NCI-H2227 (cell line): ENCODE measurements around the gene CLIC1.

Experiments used
- DNase-seq: peaks from one replicate; lab custom pipeline; 2025; ENCODE audit not compliant: unreplicated experiment; lab: John Stamatoyannopoulos, UW

The CLIC1 gene

DNA sequence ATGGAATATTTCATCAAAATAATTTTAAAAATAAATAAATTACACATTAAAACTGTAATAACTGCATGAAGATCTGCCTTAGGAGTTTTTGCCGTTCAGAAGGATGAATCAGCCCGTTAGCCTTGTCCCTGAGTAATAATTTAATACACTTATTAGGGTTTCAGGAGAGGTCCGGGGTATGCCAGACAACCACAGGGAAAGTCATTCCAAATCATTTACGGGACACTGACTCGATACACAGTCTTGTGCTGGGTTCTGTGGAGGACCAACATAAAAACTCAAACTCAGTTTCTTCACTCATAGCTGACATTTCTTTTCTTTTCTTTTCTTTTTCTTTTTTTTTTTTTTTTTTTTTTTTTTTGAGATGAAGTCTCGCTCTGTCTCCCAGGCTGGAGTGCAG is 30.4 kb downstream of the CLIC1 start:
- no peak for DNase-seq

DNA sequence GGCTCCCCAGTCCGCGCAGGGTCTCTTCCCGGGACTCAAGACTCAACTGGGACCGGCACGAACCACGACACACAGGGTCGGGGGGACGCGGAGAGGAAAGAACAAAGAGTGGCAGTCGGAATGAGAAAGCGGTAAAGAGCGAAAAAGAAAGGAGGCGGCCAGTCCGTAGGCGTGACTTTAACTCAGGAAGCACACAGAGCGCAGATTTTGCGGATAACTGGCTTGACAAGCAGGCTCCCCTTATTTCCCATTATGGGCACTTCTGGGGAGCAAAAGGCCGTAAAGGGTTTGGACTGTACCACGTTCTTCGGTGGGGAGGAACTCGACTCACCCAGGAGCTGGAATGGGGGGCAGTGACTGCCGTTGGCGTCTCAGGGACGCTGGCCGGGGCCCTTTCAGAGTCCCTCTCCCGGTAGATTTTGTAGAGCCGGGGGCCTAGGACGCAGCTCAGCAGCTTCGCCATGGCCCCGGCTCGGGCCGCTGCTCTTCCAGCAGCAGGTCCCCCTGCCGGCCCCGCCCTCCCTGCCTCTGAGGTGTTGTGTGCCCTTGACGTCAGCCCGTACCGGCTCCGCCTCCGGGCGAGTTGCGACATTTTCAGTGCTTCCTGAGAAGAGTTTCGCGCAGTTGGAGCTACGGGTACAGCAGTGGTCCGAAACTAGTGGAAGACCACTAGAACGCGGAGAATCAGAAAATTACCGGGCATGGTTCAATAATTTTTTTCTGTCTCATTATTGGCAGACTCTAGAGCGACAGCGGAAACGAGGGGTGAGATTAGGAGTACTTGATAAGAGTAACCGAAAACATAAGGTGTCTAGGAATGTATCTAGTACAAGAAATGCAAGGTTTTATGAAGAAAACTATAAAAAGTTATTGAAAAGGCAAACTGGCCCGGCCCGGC is 33.3 kb downstream of the CLIC1 start, which contains the start of gene ABHD16A:
Gene ABHD16A (minus strand): TSS at position 506 of the 898 bp plus-strand sequence. CDS start 43 bp downstream, at position 463.
- DNase-seq: peak; percentile 98

DNA sequence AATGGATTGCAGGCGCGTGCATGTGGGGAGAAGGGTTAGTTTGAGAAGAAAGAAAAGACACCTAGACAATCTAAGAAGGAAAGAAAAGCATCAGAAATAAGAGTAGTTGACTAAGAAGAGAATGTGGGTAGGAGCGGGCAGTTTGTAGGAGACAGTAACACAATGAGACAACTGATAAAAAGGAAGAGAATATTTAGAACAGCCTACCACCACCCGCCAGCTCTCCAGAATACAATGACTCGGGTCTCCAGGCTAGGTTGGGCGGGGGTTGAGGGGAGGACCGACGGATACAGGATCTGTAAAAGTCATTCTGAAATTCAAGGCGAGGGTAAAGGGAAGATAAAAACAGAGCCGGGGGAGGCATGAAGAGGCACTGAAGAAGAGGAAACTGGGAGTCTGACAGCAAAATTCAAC is 33.9 kb downstream of the CLIC1 start:
- DNase-seq: no peak

DNA sequence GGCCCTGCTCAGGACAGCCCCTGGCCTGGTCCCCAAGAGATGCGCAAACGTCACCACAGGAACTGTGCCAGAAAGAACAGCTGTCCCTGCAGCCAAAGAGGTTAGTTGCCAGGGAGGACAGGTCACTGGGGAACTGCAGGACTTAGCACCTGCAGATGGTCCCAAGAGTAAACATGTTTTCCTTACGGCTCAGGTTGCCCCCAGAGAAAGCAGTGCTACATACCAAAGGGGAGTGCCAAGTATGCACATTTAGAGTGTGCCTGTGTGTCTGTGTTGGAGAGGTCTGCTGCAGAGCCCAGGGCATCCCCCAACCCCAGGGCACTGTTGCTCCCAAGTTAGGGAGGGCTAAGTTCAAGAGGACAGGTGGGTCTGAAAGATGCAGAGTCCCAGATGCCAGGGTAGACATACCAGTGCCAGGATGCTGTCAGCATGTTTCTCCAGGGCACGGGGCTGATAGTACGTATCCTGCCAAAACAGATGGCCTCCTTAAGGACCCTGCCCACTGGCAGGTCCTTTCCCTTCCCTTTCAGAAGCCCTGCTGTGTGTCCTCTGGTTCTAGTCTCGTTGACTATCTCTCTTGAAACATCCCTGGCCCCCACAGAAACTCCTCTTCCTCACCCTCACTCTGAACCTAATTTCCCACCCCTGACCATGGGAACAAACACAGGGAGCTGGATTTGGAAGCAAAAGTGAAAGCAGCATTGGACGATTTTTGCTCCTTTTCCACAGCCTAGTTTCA is 34.5 kb downstream of the CLIC1 start:
- DNase-seq: no peak

DNA sequence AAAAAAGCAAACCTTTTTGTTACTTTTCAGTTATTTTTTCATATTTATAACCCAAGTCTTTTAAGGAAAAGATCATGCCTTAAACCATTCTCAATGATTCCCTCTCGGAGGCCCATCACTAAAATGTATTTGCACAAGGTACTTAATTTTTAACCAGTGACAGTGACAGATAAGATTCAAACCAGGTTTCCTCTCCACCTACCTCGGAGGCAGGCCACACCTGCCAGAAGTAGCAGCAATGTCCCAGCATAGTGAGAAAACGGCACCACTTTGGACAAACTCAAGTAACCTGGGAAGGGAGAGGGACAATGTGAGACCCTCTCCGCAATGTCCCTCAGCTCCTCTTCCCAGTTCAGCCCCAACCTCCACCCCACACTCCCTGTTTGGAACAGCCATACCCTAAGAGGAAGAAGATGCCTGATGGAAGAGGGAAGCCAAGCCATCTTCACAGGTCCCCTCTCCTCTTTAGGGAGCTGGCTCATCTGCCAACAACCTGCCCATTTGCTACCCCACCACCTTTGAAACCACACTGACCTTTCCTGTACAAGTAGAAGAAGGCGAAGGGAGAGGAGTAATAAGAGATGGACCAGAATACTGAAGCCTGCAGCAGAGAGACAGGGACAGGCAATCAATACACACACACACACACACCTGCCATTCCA is 35.5 kb downstream of the CLIC1 start:
- DNase-seq: no peak

DNA sequence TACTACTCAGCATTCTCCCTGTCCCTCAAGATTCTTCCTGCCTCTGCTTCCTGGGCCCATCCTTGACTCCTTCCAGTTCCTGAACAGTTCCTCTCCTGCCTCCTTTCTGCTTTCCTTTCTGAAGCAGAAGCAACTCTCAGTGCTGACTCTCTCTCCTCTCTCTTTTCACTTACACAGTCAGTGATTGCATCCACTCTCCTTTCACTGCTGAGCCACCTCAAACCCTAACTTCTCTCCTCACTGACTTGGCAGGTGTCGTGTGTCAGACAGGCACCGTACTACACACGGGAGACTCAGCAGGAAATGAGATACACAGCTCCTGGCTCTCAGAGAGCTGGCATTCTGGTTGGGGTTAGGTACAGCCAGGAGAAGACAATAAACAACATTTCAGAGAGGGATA is 38.8 kb downstream of the CLIC1 start:
- DNase-seq: no peak

DNA sequence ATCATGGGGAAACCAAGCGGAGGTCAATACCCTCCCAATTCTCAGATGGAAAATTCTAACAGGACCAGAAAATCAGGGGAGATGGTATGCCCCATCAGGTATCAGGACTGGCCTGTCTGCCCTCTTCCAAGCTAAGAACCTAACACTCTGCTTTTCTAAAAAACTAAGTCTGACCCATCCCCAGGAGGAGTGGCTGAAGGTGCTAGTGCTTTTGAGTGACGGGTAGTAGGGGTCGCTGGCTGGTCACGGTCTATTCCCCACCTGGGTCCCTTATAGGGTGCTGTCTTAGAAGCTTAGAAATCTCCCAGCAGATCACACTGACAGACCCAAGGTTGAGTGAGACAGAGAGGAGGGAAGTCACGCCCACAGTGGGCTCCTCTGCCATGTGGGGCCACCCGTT is 42.8 kb downstream of the CLIC1 start:
- no peak for DNase-seq

DNA sequence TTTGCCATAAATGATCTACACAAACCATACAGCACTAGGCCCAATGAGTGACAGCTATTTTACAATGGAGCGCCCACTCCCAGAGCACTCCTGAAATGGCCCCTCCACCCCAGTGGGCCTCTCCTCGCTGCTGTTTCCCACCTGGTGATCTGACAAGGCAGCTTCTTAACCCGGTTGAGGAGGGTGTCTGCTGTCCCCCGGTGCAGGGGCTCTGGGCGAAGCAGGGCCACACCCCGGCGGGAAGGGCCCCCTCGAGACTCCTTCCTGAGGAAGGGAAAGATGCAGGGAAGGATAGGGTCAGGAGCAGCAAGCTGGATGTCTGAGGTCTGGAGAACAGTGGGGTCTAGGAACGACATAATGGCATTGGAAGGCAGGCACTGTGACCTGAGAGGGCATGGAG is 43.4 kb downstream of the CLIC1 start:
- no peak for DNase-seq

DNA sequence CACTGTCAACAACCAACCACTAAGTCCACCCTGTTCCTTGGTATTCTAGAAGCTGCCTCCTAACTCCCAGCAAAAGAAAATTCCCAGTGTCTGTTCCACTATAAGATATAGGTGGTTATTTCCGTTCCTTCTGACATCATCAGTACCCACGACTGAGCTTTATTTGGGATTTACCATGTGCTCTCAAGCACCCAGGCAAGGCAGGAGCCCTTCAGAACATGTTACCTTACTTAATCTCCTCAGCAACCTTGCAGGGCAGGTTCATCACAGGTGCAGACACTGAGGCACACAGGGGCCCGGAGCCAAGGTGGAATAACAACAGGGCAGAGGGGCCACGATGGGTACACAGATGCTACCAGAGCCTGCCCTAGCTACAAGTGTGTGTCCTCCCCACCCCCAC is 44.0 kb downstream of the CLIC1 start:
- no peak for DNase-seq

DNA sequence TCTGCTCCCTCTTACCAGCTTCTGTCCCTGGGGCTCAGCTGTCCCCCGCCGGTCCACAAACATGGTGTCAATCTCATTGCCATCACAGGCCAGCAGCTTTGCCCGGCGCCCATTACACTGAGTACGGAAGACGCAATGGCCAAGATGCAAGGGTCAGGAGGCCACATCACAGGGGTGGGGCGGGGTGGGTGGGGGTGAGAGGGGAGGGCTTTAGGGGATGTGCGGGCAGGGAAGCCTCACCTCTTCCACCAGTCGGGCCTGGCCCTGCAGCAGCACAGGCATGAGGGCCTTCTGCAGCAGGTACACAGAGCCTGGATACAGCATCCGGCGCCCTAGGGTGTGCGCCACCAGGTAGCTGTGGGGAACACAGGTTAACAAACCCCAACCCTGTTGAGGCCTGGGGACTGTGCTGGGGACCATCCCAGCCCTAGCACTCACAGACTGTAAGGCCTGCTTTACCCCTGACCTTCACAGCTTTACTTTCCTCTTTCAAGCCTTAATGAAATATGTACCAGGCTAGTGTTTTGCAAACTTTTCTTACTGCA is 44.7 kb downstream of the CLIC1 start:
- no peak for DNase-seq

DNA sequence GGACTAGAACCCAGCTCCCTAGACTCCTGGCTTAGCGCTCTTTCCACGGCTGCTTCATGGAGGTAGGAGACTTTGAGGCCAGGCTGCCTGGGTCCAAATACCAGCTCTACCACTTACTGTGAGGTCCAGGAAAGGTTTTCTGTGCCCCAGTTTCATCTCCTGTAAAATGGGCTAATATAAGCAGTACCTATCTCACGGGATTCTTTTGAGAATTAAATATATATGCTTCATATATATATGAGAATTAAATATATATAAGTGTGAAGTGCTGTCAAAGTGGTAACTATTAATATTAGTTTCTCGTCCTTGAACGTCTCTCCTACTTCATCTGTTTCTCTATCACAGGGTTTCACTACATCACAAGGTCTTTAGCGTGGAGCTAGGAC is 45.3 kb downstream of the CLIC1 start:
- DNase-seq: no peak

DNA sequence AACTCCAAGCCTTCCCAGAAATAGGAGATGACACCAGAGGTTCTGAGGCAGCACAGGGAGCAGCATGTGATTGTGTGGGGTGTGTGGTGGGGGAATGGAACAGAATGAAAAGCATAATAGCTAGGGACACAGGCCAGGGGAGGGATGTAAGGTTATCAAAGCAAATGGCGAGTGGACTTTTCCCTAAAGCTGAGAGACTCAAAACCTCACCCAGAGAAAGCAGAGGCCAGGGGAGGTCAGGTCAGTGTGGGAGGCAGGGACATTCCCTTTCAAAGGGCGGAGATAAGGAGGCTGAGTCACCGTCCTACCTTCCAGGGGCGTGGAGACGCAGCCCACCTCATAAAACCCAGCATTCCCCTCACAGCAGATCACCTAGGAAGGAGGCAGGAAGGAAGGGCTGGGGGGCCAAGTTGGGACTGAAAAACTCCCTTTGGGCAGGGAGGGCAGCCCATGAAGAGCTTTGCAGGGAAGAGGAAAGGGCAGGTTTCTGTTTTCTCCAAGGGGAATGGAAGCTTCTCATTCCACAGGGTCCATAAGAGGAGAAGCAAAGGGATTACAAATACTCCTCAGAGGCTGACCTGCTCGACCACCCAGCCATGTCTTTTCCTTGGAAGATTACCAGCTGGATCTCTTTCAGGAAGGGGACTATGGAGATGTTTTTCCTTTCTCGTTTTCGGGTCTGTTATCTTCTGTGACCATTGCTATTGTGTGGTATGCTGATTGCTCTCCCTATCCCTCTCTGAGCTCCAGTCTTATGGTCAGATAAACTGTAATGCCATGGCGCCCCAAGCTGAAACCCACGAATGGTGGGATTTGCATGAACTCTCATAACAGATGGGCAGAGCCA is 45.9 kb downstream of the CLIC1 start:
- DNase-seq: no peak

DNA sequence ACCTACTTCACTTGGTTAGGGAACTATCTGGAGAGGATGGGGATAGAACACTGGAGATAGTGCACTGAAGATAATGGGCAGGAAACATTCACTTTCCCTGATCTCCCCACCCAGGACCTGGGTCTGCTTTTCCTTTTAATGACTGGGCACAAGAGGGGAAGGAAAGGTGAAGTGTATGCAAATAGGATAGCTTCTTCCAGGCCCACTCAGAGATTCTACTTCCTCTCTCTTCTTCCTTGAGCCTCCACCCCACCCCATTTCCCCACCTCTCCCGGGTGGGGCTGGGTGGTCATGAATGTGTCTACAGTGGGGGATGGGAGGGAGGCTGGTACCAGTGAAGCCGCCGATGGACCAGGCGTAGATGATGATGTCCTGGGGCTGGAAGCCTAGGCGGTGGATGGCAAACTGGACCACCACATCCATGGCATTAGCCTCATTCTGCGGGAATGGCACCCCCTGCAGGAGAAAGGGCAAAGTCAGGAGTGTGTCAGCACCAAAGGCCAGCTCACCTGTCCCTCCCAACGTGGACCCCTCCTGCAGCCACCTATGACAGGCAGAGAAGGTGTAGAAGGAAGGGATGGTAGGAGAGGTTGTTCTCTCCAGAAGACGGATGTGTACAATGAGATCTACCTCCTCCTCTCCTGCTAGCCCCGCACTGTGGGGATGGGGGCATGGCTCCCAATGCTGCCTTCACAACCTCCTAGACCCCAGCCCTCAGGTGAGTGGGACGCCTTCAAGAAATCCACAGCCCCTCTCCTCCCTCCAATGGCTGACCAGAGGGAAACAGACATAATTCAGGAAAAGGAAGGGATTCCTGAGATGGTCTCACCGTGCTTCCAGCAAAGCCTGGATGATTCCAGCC is 46.9 kb downstream of the CLIC1 start:
- no peak for DNase-seq

DNA sequence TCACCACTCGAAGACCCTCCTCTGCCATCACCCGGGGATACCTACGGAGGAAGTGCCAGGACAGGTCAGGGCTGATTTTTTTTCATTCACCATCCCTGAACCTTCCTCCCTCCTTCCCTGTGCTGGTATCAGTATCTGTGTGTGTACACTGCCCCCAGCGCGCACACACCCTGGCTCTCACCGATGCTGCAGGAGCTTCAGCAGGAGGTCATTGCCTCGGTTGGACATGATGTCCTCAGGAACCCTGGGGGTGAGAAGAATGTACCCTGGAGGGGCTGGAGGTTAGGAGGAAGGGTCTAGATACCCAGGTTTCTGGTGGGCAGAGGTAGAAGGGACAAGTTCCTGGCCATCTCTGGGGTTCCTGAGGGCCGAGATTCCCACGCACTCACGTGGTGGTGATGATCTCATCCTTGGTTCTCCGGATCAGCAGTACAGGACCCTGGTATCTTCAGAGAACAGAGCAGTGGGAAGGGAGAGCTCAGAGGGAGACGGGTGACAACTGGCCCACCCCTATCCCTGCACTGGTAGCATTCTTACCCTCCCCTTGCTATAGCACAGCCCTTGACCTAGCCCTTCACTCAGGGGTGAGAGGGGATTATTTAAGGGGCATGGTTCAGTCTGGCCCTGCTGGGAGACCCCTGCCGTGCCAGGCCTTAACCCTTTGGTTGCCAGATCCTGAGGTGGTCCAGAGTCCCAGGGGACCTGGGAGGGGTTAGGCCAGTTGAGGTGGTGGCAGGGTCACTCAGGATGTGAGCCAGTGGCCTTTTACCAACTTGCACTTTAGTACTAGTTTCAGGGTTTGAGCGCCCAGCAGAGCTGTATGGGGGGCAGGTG is 48.3 kb downstream of the CLIC1 start:
- DNase-seq: no peak

DNA sequence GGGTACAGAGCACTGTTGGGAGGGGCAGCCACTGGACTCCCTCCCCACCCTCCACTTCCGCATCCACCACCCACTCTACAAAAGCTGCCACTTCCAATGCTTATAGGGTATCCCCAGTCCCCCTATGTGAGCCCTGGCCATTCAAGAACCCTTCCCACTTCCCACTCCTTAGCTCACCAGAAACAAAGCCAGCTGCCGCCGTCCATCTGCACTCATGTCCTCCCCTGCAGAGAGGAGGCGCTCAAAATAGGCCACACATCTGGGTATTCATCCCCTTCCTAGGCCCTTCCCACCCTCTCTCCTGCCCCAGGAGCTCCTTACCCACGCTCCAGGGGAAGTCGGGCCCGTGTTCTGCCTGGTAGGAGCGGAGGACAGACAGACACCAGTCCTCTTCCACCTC is 49.0 kb downstream of the CLIC1 start:
- DNase-seq: no peak

DNA sequence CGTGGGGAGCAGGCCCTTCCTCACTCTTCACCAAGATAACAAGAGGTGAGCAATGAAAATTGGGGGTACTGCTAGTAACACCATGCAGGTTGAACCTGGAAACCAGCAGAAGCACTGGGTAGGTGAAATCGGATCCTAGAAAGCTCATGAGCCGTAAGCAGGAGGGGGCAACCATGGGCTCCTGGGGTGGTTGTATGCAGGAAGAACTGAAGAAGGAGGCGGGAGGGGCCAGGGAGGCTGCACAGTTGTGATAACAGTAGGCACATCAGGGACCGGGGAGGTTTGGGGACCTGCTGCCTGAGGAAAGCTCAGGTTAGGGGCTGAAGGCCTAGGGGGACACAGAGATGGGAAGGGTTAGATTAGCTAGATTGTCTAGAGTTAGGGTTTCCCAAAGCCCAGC is 49.8 kb downstream of the CLIC1 start:
- no peak for DNase-seq

DNA sequence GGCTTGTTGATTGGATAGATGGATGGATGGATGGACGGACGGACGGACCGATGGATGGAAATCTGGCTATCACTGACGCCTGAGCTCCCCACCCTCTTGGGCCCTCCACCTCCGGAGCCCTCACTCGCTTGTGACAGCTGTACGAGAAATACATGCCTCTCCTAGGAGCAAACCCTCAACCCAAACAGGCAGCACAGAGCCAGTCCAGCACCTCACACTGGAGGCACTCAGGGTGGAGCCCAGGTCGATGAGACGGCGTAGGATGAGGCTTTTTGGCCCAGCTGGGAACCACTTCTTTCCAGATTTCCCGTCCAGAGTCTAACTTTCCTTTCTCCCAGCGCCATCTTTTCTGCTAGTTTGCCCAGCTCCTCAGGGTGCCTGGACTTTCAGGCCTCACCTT is 52.7 kb downstream of the CLIC1 start:
- DNase-seq: peak; percentile 45

DNA sequence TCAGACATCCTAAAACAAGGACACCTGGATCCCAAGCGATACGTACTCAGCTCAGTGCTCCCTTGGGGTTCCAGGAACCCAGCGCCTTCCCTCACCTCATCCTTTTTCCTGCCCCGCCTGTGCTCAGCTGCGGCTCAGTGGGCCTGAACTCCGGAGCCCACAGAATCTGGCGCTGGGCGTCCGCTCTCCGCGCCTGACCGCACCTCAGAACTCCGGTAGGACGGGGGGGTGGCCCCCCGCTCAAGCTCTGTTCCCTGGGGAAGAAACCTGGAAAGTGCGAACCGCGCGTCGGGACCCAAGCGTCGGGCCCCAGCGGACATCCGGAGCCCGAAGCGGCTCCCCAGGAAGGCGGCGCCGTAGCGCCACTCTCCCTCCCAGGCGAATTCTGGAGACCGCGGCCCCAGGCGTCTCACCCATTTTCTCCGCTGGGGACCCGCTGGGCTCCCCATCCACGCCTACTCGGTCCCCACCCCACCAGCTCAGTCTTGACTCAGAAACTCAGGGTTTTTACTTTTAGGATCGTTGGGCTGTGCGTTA is 55.1 kb downstream of the CLIC1 start:
- peak; percentile 61 for DNase-seq
